HG02938 (cell line): ENCODE results near the gene MCU.
"Not testable (repeated sequence)": the region's sequence is repeated elsewhere in the genome, so short reads cannot be mapped to it uniquely, and the experiment has no call there.

ENCODE experiments used
- ATAC-seq: cut with Tn5 transposase; IDR thresholded peaks from one replicate; pipeline ENCODE4 v1.9.1; 2021; ENCODE audit warnings: mild to moderate bottlenecking, moderate library complexity; ENCODE audit not compliant: unreplicated experiment

Gene MCU

DNA sequence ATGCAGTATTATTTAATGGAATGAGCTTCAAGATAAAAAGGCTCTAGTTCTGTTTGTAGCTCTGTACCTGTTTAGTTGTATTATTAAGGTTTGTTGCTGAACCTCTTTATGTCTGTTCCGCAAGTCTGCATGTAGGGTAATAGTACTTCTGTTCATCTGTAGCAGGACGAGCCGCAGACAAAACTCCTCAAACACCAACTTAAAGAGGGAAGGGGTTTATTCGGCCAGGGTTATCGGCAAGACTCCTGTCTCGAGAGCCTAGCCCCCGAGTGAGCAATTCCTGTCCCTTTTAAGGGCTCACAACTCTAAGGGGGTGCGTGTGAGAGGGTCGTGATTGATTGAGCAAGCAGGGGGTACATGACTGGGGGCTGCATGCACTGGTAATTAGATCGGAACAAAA is 67.0 kb downstream of the MCU start:
- ATAC-seq, result not testable (repeated sequence)

DNA sequence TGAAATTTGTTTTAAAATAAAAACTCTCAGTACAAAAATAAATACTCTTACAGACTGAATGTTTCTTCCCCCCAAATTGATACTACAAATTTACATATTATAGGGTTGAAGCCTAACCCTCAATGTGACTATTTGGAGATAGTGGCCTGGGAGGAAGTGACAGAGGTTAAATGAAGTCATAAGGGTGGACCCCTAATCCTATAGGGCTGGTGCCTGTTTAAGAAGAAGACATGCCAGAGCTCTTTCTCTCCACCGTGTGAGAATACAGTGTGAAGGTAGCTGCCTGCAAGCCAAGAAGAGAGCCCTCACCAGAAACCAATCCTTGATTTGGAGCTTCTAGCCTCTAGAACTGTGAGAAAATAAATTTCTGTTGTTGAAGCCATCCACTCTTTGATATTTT is 67.6 kb downstream of the MCU start:
- ATAC-seq, result no peak

DNA sequence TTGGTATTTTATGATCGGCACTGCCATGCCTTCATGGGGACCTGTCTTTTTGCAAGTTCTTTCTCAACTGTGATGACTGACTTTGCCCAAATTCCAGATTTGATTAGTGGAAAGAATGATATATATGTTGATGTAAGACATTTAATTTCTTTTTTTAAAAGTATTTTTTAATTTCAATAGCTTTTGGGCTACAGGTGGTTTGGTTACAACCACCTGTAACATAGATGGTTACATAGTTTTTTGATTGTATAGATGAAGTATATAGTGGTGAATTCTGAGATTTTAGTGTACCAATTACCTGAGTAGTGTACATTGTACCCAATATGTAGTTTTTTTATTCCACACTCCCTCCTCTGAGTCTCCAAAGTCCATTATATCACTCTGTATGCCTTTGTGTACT is 69.6 kb downstream of the MCU start:
- ATAC-seq, result no peak

DNA sequence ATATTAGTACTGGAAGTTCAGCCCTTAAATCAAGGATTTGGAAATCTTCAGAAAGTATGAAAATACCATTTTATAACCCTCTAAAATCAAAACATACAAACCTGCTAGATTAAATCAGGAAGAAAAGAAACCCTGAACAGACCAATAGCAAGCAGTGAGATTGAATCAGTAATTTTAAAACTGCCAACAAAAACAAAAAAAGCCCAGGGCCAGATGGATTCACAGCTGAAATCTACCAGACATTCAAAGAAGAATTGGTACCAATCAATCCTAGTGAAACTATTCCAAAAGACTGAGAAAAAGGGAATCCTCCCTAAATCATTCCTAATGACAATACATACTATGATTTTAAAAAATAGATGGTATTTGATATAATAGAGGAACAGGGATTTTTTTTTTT is 70.1 kb downstream of the MCU start:
- no peak for ATAC-seq

DNA sequence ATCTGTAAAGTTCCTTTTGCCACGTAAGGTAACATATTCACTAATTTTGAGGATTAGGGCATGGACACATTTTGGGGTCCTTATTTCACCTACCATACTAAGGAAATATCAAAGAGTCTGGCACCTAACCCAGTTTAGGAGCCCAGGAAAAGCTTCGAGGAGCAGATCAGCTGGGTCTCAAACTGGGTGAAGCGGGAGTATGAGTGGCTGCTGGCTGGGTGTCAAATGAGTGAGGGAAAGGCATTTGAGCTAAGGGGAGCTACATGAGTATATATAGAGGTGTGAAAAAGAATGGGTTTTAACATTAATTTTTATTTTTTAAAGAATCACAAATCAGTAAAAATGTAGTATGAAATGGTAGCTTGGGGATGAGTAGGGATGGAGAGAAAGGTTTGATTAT is 71.3 kb downstream of the MCU start:
- no peak for ATAC-seq

DNA sequence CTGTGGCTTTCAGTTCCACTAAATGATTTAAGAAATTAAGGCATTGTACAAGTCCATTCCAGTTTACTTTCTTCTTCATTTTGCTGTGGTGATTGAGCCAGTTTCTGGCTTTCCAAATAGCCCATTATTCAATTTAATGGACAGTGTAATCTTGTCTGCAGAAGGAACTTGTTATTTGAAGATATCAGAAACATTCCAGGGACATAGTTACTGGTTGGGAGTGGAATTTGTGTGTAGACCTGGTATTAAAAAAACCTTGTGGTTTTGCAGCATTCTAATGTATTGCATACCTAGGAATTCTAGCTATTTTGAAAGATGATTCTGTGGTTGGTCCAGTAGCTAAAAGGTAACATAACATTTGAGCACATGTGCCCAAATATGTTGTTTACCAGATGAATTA is 72.2 kb downstream of the MCU start:
- no peak for ATAC-seq

DNA sequence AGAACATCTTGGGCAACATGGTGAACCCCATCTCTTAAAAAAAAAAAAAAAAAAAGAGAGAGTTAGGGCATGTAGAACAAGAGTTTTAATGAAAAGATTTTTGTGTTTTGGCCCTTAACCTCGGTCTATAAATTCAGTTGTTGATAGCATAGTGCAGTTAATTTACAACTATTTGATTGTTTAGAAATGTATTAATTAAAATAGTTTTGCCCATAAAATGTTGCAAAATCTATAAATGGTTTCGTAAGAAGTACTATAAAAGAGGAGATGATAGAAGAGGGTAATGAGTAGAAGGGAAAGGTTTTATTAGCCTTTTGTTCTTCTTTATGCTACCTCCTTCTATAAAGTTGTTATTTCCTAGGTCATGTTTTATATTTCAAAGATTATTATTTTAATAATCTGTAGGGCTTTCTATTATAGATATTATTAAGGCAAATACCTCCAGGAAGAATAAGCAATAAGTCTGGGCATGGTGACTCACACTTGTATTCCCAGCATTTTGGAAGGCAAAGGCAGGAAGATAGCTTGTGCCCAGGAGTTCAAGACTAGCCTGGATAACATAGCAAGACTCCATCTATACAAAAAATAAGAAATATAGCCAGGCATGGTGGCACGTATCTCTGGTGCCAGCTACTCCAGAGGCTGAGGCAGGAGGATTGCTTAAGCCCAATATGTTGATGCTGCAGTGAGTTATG is 73.3 kb downstream of the MCU start:
- ATAC-seq, result no peak

DNA sequence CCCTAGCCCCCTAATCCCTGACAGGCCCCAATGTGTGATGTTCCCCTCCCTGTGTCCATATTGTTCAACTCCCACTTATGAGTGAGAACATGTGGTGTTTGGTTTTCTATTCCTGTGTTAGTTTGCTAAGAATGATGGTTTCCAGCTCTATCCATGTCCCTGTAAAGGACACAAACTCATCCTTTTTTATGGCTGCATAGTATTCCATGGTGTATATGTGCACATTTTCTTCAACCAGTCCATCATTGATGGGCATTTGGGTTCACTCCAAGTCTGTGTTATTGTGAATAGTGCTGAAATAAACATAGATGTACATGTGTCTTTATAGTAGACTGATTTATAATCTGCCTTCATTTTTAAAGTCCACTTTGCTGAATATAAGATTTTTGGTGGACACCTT is 79.3 kb downstream of the MCU start:
- not testable (repeated sequence) for ATAC-seq

DNA sequence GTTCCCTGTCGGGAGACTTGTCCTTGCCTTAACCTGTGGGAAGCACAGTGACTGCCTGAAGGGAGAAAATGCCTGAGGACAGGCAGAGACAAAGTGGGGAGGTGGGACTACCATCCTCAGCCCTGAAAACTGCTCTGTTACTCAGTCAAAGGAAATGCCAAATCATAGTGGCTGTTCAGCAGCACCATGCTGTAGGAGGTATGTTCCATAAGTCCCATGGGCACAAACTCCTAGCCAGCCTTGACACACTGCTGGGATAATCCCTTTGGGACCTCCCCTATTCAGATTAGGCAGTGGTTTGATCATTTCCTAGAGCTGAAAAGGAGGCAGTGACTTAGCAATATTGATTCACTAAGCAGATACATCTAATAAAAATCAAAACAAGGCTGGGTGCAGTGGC is 80.1 kb downstream of the MCU start:
- ATAC-seq, result no peak

DNA sequence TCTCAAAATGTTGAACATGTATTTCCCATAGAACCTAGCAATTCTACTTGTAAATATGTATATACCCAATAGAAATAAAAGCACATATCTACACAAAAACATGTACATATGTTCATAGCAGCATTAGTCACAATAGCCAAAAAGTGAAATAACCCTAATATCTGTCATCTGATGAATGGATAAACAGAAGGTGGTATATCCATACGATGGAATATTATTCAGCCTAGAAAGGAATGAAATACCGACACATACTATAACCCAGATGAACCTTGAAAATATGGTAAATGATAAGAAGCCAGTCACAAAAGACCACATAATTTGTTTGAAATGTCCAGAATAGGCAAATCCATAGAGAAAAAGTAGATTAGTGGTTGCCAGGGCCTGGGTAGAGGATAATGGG is 87.9 kb downstream of the MCU start:
- ATAC-seq, result no peak

DNA sequence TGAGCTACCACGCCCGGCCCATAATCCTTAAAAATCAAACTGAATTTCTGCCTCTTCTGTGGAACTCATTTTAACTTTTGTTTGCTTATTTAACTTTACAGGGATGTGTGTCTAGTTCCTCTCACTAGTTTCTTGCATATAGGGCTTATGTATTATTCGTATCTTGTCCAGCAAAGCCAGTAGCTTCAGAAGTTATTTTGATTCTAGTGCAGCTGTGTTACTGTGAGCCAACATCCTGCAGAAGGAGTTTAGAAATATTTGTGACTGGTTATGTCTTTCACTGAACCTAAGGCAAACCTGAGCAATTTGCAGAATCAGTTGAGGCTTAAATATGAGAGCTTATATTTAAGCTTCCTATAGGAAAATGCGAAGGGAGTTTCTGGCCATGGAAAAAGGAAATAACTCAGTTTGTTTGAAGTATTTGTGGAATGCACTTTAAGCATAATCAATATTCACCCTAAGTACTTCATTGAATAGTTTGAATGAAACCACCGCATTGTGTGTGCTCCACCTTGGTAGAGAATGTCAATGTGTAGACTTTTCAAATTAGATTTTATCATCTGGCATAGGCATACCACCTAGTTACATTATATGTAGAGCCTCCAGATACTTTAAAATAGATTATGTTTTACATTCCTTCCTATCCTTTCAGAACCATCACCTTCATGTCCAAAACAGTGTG is 90.8 kb downstream of the MCU start:
- no peak for ATAC-seq

DNA sequence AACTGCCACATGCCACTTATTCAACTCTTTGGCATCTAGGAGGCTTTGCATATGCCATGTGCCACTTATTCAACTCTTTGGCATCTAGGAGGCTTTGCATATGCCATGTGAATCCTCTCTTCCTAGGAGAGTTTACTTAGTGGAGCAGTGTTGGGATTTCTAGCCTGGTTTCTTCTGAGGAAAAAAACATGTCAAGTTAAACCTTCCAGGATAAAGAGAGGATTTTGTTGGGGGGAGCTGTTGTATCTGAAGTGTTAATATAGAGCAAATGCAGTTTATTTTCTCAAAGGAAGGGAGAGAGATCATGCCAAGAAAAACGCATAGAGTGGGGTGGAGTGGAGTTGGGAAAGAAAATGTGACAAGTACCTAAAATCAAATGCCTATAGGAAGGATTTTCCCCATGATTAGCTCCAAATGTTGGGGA is 91.5 kb downstream of the MCU start:
- no peak for ATAC-seq

DNA sequence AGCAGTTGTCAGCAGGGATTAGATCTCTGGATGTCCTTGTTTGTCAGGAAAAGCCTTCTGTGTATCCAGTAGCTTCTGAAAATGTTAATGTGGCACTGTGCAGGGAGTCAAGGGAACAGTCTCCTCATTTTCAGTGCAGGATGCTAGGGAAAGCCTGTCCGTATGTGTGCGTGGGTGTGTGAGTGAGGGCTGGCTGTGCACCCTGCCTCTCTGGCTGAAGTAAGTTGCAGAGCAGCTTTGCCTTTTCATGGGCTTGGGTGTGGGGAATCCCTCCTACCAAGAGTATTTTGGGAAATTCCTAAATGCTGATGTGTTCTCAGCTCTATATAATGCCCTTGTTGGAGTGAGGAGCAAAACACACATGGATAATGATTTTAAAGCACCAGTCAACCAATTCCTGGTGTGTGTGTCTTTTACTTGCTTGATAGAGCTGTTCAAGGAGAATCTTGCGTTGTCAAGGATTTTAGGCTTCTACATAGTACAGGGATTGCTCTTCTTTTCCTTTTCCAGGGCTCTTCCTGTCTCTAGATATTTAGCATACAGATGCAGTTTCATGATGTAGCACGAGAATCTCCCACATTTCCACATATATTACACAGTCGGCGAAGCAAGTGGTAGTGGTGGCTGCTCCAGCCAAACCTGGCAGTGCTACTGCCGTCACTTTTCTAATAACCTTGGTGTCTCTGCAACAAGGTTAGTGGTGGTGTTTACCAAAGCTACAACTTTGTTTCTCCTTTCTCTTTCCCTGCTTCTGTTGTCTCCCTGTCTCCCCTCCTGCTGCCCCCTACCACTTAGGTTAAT is 92.8 kb downstream of the MCU start:
- no peak for ATAC-seq

DNA sequence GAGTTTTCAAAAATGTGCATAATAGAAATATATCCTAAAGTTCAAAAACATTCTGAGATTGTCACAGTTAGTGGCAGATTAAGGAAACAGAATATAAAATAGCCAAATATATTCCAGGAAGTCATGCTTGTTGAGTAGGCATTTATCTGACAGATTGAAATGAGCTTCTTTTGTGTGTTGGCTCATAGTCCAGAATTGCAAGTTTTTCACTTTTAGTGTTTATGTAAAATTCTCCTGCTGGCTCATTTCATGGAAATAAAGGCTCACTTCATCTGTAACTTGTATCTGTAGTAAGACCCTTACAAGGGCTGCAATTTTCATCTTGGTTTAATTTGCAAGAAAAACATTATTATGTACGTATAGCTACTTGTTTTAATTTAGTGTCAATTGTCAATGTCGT is 93.5 kb downstream of the MCU start:
- ATAC-seq, result no peak

DNA sequence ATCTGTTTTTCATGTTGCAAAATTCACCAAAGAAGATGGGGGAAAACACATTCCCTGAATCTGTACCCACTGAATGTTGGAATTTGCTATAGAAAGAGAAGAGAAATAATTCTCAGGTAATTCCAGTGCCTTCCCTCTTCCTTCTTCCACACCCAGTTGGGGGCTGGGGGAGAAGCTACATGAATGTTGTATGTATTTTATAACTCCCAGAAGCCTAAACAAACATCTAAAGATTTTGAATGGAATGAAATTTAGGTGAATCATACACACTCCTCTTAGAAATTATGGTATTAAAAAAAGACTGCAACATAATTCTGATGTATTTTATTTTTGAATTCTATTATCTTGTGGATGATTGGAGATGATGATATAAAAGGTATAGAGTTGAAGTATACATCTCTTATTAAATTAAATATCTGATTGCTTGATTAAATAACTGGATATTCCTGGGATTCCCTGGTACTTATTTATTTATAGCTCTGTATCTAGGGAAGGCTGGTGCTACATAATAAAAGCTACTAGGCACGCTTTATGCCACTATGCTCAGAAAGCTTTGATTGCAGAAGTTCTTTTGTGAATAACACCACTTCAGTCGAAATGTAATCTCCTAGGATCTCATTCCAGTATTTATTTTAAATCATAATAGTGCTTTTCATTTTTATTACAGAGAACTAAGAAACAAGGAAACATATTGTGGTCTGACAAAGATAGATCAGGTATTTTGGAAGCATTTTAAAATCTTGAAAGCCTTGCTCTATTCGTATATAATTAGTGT is 98.5 kb downstream of the MCU start:
- no peak for ATAC-seq

DNA sequence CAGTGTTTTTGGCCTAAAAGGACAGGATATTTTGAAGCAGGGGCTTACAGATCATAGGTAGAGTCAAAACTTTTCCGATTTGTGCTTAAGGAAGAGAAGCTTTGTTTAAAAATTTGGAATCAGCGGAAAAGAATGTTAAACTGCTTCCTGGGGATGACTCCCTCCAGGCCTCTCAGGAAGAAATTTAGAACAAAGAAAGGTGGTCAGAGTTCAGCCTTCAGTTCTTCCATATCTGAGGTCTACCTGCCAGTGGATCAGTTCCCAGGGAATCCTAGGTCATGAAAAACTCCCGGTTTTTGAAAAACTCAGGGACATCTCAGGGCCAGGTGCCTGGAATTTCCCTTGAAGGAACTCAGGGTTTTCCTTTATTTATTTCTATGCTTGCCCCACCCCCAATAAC is 100.3 kb downstream of the MCU start:
- no peak for ATAC-seq

DNA sequence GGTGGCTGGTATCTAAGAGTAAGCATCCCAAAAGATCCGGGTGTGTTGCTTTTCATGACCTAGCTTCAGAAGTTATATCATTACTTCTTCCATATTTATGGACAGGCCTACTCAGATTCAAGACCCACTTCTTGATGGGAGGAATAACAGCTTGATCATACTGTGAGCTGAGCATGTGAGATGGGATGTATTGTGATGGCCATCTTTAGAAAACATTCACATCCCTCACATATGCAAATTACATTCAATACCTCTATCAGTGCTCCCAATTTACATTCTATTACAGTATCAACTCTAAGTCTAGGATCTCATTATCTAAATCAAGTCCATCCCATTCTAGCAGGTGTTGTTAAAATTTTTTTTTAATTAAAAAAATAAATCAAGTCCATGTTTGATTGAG is 101.8 kb downstream of the MCU start:
- no peak for ATAC-seq

DNA sequence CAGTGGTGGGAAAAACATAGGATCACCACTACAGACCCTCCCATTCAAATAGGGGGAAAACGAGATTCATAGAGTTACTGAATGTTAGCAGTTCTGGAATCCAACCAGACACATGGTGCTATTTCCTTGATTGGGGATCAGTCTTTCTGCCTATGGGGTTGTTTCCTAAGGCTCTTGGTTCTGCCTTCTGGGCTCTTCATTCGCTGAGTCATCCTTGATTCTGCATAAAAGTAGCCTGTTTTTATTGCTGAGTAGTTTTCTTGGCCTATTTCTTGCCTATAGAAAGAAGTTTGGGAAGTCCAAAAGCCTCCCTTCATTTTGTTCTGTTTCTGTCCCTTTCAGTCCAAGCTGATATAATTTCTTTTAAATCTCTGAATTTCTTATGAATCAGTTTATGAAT is 102.3 kb downstream of the MCU start:
- ATAC-seq, result no peak

DNA sequence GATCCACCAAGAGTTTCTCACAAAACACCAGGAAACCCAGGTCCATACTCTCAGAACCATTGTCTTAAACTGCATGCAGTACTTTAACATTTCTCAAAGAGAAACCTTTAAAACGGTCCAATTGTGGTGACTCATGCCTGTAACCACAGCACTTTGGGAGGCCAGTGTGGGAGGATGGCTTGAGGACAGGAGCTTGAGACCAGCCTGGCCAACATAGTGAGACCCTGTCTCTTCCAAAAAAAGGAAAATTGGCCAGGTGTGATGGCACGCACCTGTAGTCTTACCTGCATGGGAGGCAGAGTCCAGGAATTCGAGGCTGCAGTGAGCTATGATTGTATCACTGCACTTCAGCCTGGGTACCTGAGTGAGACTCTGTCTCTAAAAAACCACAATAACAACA is 104.1 kb downstream of the MCU start:
- no peak for ATAC-seq

DNA sequence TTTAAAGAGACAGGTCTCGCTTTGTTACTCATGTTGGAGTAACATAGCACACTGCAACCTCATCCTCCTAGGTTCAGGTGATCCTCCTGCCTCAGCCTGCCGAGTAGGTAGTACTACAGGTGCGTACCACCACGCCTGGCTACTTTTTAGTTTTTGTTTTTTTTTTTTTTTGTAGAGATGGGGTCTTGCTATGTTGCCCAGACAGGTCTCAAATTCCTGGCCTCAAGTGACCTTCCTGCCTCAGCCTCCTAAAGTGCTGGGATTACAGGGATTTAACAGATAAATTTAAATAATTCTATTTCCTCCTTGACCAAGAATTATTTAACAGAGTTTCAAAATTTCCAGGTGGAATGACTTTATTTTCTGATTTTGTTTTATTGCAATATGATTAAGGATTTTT is 104.6 kb downstream of the MCU start:
- no peak for ATAC-seq

DNA sequence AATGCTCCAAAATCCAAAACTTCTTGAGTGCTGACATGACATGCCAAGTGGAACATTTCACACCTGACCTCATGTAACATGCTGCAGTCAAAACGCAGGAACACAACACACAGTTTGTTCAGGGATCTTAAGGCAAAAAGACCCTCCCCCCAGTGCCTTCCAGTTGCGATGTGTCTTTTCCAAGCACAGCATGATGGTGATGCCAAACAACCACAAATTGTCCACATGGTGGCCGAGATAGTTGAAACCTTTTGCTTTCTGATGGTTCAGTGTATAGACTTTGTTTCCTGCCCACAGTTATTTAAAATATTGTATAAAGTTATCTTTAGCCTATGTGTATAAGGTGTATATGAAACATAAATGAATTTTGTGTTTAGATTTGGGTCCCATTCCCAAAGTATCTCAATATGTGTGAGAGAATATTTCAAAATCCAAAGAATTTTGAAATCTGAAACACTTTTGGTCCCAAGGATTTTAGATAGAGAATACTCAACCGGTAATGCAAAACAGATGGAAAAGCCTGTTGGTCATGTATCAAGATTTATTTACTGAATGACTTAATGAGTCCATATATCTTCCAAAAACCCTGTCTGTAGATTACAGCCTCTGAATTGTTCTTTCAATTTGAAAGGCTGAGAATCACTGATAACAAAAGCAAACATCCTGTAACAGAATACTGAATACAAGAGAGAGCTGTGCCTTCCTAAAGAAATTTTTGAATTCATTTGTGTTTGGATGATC is 108.2 kb downstream of the MCU start:
- ATAC-seq, result no peak
